ENCODE data around the gene LHFPL6. TPM values are rescaled to one million over a fixed set of nuclear protein-coding genes. Genes with fewer than 3 reads are reported as not detected.
A peak's percentile ranks its signal among the peaks of the same experiment; 100 is the strongest.

Gene LHFPL6
- total RNA-seq, 1 donor from 2014 or later = 31.4 TPM

GRCh38 chr13:39336937-39337336 lies 266.1 kb downstream of the LHFPL6 start:
- Histone ChIP-seq H3K9me3 (ENCODE audit: insufficient read depth, low read depth, low read length) (no peaks in the 10 kb centered on the region), H4K20me1 (ENCODE audit: insufficient read depth, low read length) (no peaks in the 10 kb centered on the region), H2AFZ (ENCODE audit: low read depth, low read length) (no peak overlapping the region), H3K9ac (ENCODE audit: low read length) (no peak overlapping the region), H3K36me3 (ENCODE audit: insufficient read depth, low read length) (no peaks in the 10 kb centered on the region), H3K79me2 (ENCODE audit: insufficient read depth, low read length) (no peaks in the 10 kb centered on the region), H3K4me3 (ENCODE audit: insufficient read depth, low read depth, low read length) (no peak overlapping the region), H3K27me3 (ENCODE audit: insufficient read depth, low read length) (no peaks in the 10 kb centered on the region), H3K4me1 (ENCODE audit: insufficient read depth, low read length) (no peaks in the 10 kb centered on the region), H3K4me2 (ENCODE audit: low read length) (no peak overlapping the region), H3K27ac (ENCODE audit: low read depth, low read length) (no peak overlapping the region)
- no peak overlapping the region for H3K27ac Mint-ChIP-seq (ENCODE audit: unreplicated experiment)
- DNase-seq (ENCODE audit: low read depth) (no peak), FAIRE-seq (peak; percentile 5)
- no peak overlapping the region for H3K4me3 Mint-ChIP-seq (ENCODE audit: unreplicated experiment)
- H3K4me1 Mint-ChIP-seq (ENCODE audit: low read depth, unreplicated experiment) = no peaks in the 10 kb centered on the region
- H3K9me3 Mint-ChIP-seq (ENCODE audit: unreplicated experiment) = peaks cover 2% of the 10 kb centered on the region
- no peaks in the 10 kb centered on the region for H3K27me3 Mint-ChIP-seq (ENCODE audit: low read depth, unreplicated experiment)
- H3K36me3 Mint-ChIP-seq (ENCODE audit: low read depth, unreplicated experiment) = no peaks in the 10 kb centered on the region
- TF ChIP-seq CTCF (IDR thresholded peaks at IDR 0.05; ENCODE audit: insufficient read depth, low read depth, low read length) (no peak), EZH2 (IDR thresholded peaks at IDR 0.05; ENCODE audit: insufficient read depth, low read length) (no peak)

GRCh38 chr13:39336207-39336606 lies 266.8 kb downstream of the LHFPL6 start:
- FAIRE-seq = no peak
- H3K27me3 ChIP-seq (ENCODE audit: insufficient read depth, low read length) = no peaks in the 10 kb centered on the region
- no peaks in the 10 kb centered on the region for H3K36me3 Mint-ChIP-seq (ENCODE audit: low read depth, unreplicated experiment)
- no peaks in the 10 kb centered on the region for H3K4me1 Mint-ChIP-seq (ENCODE audit: low read depth, unreplicated experiment)
- H3K4me3 ChIP-seq (ENCODE audit: insufficient read depth, low read depth, low read length) = no peak overlapping the region
- DNase-seq (ENCODE audit: low read depth) = no peak
- no peaks in the 10 kb centered on the region for H3K9me3 ChIP-seq (ENCODE audit: insufficient read depth, low read depth, low read length)
- H3K36me3 ChIP-seq (ENCODE audit: insufficient read depth, low read length) = no peaks in the 10 kb centered on the region
- H3K27me3 Mint-ChIP-seq (ENCODE audit: low read depth, unreplicated experiment) = no peaks in the 10 kb centered on the region
- no peaks in the 10 kb centered on the region for H4K20me1 ChIP-seq (ENCODE audit: insufficient read depth, low read length)
- TF ChIP-seq CTCF (IDR thresholded peaks at IDR 0.05; ENCODE audit: insufficient read depth, low read depth, low read length) (no peak), EZH2 (IDR thresholded peaks at IDR 0.05; ENCODE audit: insufficient read depth, low read length) (no peak)
- no peak overlapping the region for H3K27ac ChIP-seq (ENCODE audit: low read depth, low read length)
- no peak overlapping the region for H2AFZ ChIP-seq (ENCODE audit: low read depth, low read length)
- no peak overlapping the region for H3K4me2 ChIP-seq (ENCODE audit: low read length)
- H3K9me3 Mint-ChIP-seq (ENCODE audit: unreplicated experiment) = peaks cover 2% of the 10 kb centered on the region
- no peak overlapping the region for H3K27ac Mint-ChIP-seq (ENCODE audit: unreplicated experiment)
- no peak overlapping the region for H3K9ac ChIP-seq (ENCODE audit: low read length)
- H3K4me1 ChIP-seq (ENCODE audit: insufficient read depth, low read length) = no peaks in the 10 kb centered on the region
- H3K79me2 ChIP-seq (ENCODE audit: insufficient read depth, low read length) = no peaks in the 10 kb centered on the region
- no peak overlapping the region for H3K4me3 Mint-ChIP-seq (ENCODE audit: unreplicated experiment)

- Histone ChIP-seq H2AFZ (ENCODE audit: low read depth, low read length) (no peak overlapping the region), H3K4me1 (ENCODE audit: insufficient read depth, low read length) (no peaks in the 10 kb centered on the region), H3K9ac (ENCODE audit: low read length) (no peak overlapping the region), H3K9me3 (ENCODE audit: insufficient read depth, low read depth, low read length) (no peaks in the 10 kb centered on the region), H3K79me2 (ENCODE audit: insufficient read depth, low read length) (no peaks in the 10 kb centered on the region), H3K4me3 (ENCODE audit: insufficient read depth, low read depth, low read length) (no peak overlapping the region), H3K27me3 (ENCODE audit: insufficient read depth, low read length) (no peaks in the 10 kb centered on the region), H3K36me3 (ENCODE audit: insufficient read depth, low read length) (no peaks in the 10 kb centered on the region), H3K4me2 (ENCODE audit: low read length) (no peak overlapping the region), H3K27ac (ENCODE audit: low read depth, low read length) (no peak overlapping the region), H4K20me1 (ENCODE audit: insufficient read depth, low read length) (no peaks in the 10 kb centered on the region)
- no peak for DNase-seq (ENCODE audit: low read depth)
- Mint-ChIP-seq H3K36me3 (ENCODE audit: low read depth, unreplicated experiment) (no peaks in the 10 kb centered on the region), H3K9me3 (ENCODE audit: unreplicated experiment) (peaks cover 2% of the 10 kb centered on the region), H3K27me3 (ENCODE audit: low read depth, unreplicated experiment) (no peaks in the 10 kb centered on the region), H3K27ac (ENCODE audit: unreplicated experiment) (no peak overlapping the region), H3K4me1 (ENCODE audit: low read depth, unreplicated experiment) (no peaks in the 10 kb centered on the region), H3K4me3 (ENCODE audit: unreplicated experiment) (no peak overlapping the region)
- TF ChIP-seq CTCF (IDR thresholded peaks at IDR 0.05; ENCODE audit: insufficient read depth, low read depth, low read length) (no peak), EZH2 (IDR thresholded peaks at IDR 0.05; ENCODE audit: insufficient read depth, low read length) (no peak)
- no peak for FAIRE-seq
Measured at GRCh38 chr13:39335721-39336120, 267.3 kb downstream of the LHFPL6 start.

All from astrocyte (in vitro differentiated cells and primary cell).